AG04449 (cell line): ENCODE data around the gene AOPEP.
"Not testable (repeated sequence)": the region's sequence is repeated elsewhere in the genome, so short reads cannot be mapped to it uniquely, and the experiment has no call there.

Source experiments
- CTCF ChIA-PET: fragments of 350-600 bp; formaldehyde crosslinking; extraction: SDS; loops from one replicate; lab custom pipeline; 2021; ENCODE audit warnings: antibody characterized with exemption; lab: Yijun Ruan, JAX
- POLR2A ChIA-PET: fragments of 400-600, 350-600 bp; formaldehyde crosslinking; extraction: SDS; loops from one replicate; lab custom pipeline; 2020; ENCODE audit warnings: antibody characterized with exemption, inconsistent platforms; lab: Yijun Ruan, JAX
- DNase-seq: peaks from one replicate; pipeline ENCODE4 v3.0.0-alpha.2; 2010; ENCODE audit warnings: low read depth, low spot score
- H3K4me3 ChIP-seq: 2 replicates; pipeline ENCODE4 v1.5.1; 2011; ENCODE audit warnings: low read depth, mild to moderate bottlenecking, control low read depth, low read length
- CTCF ChIP-seq: IDR thresholded peaks from one replicate; pipeline ENCODE4 v1.5.1; 2011; ENCODE audit warnings: mild to moderate bottlenecking, moderate library complexity, low read length, control low read depth, inconsistent platforms; ENCODE audit not compliant: insufficient read depth; ENCODE audit errors: missing control alignments

Gene AOPEP

GRCh38 chr9:94951324-94952135 lies 225.0 kb downstream of the AOPEP start:
- ChIA-PET CTCF (interaction anchor here (1.4 to 1.5 kb wide), 2 partner anchors 179 to 270 kb away, joined by 3 to 5 read pairs; no protein-coding TSS in a partner anchor), POLR2A (interaction anchor here (0.7 kb wide), 1 partner anchor 141 kb away, joined by 3 read pairs; no protein-coding TSS in a partner anchor)
- no peak overlapping the region for H3K4me3 ChIP-seq
- no peak for TF ChIP-seq CTCF
- no peak for DNase-seq

- DNase-seq = no peak
- ChIA-PET CTCF (interaction anchor here (0.8 to 1.6 kb wide), 2 partner anchors 41 to 271 kb away, joined by 3 to 5 read pairs; no protein-coding TSS in a partner anchor), POLR2A (no interaction called here)
- no peak overlapping the region for H3K4me3 ChIP-seq
- no peak for TF ChIP-seq CTCF
Observed at GRCh38 chr9:94952565-94953373, 226.3 kb downstream of the AOPEP start.

GRCh38 chr9:94956731-94957130 lies 230.2 kb downstream of the AOPEP start:
- H3K4me3 ChIP-seq = no peak overlapping the region
- TF ChIP-seq CTCF = no peak
- POLR2A ChIA-PET = no interaction called here
- no peak for DNase-seq
- CTCF ChIA-PET = interaction anchor here (2.3 kb wide), 1 partner anchor 16 kb away, joined by 6 read pairs; no protein-coding TSS in a partner anchor

GRCh38 chr9:94960964-94961363 lies 234.5 kb downstream of the AOPEP start:
- no peak for TF ChIP-seq CTCF
- POLR2A ChIA-PET = interaction anchor here (0.7 kb wide), 1 partner anchor 1686 kb away, joined by 3 read pairs; no protein-coding TSS in a partner anchor
- H3K4me3 ChIP-seq = no peak overlapping the region
- no peak for DNase-seq
- CTCF ChIA-PET = interaction anchor here (0.9 kb wide), 2 partner anchors 12 to 15 kb away, joined by 3 to 4 read pairs; no protein-coding TSS in a partner anchor

GRCh38 chr9:94961870-94962269 lies 235.4 kb downstream of the AOPEP start:
- no peak overlapping the region for H3K4me3 ChIP-seq
- POLR2A ChIA-PET = no interaction called here
- DNase-seq = no peak
- CTCF ChIA-PET = interaction anchor here (0.9 kb wide), 2 partner anchors 11 to 16 kb away, joined by 3 to 4 read pairs; no protein-coding TSS in a partner anchor
- no peak for TF ChIP-seq CTCF

- POLR2A ChIA-PET, DNase-seq, CTCF ChIA-PET, H3K4me3 ChIP-seq: not testable (repeated sequence)
Observed at GRCh38 chr9:94965631-94966030, 239.1 kb downstream of the AOPEP start.

- H3K4me3 ChIP-seq, POLR2A ChIA-PET, CTCF ChIA-PET, DNase-seq: not testable (repeated sequence)
Observed at GRCh38 chr9:94966046-94966445, 239.5 kb downstream of the AOPEP start.
